Activated naive CD8-positive, alpha-beta T cell treated with anti-CD3 and anti-CD28 coated beads, Interleukin-2, amount 50 U/mL, for 16 hours (primary cell): ENCODE data around the gene MYBPH.

Source experiments
- DNase-seq: peaks from one replicate; pipeline ENCODE4 v3.0.0-alpha.2; 2020; ENCODE audit warnings: low read depth, low spot score

The MYBPH gene

GRCh38 chr1:203175237-203175826 lies at the start of gene MYBPH:
Gene MYBPH, minus strand, starts transcription at chr1:203175826. Its CDS starts 71 bp downstream, at chr1:203175755.
- no peak for DNase-seq

DNA sequence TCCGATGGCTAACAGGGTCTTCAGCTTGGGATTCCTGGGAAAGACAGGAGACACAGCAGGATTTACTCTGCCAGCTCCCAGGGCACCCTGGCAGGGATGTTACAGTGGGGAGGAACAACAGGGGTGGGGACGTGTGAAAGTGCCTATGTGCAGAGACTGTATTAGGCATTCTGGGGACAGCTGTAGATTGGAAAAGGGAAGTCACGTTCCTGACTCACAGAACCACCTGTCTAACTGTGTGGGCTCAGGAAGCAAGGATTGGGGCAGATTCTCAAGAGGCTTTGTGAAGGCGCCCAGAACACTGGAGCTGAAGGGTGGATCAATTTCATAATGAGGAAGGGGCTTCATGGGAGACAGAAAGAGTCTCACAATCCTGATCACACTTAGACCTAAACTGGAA lies 49.4 kb upstream of the MYBPH start:
- no peak for DNase-seq

DNA sequence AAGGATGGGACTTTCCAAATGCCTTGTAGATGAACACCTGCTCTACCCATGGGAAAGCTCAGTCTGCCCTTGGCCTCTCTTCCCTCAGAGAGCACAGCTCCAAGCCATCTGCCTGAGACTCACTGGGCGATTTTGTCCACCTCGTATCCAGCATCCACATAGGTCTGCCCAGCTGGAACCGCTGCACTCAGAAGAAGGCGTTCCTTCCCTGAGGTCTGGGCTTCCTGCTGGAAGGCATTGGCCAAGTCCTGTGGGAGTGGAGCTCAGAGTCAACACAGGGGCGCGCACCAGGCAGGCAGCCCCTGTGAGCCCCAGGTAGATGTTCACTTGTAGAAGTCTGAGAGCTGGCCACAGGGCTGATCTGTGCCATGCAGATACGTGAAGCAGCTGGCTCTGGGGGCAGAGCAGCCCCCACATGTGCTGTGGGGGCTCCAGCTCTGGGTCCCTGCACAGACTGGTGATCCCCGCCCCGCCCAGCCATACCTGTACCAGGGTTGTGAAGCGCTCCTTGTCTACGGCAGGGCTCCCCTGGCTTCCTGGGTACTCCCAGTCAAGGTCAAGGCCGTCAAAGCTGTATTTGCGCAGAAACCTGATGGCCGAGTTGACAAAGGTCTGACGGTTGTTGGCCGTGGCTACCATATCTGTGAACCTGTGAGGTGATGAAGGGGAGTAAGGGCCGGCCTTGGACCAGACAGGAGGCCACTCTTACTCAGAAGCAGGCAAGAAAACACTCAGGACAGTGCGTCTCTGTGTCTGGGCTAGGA lies 47.6 kb upstream of the MYBPH start:
- DNase-seq: no peak

GRCh38 chr1:203219934-203220333 lies 44.3 kb upstream of the MYBPH start:
- DNase-seq: no peak

- no peak for DNase-seq
Measured at GRCh38 chr1:203219171-203219570, 43.5 kb upstream of the MYBPH start.

GRCh38 chr1:203217668-203218067 lies 42.0 kb upstream of the MYBPH start:
- no peak for DNase-seq

GRCh38 chr1:203217139-203217655 lies 41.6 kb upstream of the MYBPH start:
- DNase-seq: no peak

DNA sequence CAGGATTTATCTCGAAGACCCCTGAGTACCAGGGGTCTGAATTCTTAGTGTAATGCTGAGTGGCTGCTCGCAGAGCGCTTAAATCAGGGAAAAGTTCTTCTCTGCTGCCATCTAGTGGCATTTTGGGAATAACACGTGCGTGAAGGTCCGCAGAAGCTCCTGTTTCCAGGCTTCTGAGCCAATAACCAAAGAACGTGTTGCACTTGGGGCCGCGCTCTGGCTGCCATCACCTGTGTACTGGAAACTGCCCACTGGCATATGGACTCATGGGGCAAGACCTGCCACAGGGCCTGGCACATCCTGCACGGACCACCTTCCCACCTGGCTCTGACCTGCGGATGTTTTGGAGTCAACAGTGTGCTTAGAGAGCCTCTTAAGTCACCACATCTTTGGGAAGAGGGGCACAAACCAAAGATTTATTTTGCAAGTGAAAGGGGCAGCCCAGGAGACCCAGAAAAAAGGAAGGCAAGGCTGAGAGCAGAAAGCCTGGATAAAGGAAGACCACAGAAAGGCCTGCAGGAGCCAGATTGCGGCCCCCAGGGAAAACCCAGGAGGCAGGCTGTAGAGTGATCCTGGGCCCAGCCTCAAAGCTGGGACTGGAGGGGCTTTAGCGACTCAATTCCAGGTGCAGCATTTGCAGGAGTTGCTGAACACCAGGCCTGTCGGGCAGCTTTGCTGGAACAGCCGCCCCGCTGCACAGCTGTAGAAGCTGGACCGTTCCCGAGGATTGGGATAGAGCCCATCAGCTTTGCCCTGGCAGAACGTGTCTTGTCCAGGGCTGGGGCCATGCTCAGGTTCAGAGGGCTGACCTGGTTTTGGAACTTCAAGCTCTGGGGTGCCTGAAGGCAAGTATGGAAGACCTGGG lies 40.9 kb upstream of the MYBPH start:
- DNase-seq: peak; percentile 6

DNA sequence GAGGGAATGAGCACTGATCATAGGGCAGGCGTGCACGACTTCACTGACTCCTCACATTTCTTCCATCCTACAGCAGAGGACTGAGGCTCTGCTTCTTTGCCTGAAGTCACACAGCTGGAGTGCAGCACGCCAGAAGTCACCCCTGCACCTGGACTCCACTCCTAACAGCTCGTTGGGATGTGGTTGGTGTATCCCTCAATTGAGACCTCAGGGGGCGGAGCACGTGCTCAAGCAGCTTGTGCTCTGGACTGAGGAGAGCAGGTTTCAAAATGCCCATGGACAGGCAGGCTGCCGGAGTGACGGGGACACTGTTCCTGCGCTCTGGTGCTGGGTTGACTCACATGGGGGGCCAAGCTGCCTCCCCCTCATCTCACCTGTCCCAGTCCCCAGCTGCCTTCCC lies 39.9 kb upstream of the MYBPH start:
- no peak for DNase-seq

DNA sequence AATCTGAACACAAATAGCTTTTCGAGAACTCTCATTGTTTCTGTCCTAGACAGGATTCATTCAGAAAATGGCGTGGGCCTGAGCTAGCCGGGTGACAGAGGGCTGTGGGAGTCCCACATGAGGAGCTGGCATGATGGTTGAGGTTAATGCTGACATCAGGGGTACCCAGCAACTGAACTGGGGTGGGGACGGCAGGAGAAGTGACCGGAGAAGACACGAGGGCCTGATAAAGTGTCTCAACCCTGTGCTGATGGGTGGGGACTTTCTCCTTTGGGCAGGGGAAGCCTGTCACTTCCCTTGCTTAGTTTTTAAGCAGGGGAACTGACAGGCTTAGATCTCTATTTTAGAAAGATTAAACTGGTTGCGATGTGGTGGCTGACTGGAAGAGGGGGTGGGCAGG lies 39.2 kb upstream of the MYBPH start:
- DNase-seq: no peak

DNA sequence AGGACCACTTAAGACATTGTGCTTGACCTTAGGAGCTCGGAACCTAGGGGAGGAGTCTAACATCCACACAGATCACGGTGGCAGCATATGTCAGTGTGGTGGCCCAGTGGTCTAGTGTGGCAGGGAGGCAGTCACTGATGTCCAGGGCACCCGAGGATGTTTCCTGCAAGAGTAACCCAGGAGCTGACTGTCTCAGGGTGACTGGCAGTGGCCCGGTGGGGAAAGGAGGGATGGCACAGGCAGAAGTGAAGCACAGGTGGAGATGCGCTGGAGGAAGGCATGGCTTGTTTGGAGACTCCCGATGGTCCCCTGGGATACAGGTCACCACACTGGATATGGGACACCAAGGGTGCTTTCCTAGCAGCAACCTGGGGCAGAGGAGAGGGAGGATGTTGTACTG lies 37.5 kb upstream of the MYBPH start:
- no peak for DNase-seq

DNA sequence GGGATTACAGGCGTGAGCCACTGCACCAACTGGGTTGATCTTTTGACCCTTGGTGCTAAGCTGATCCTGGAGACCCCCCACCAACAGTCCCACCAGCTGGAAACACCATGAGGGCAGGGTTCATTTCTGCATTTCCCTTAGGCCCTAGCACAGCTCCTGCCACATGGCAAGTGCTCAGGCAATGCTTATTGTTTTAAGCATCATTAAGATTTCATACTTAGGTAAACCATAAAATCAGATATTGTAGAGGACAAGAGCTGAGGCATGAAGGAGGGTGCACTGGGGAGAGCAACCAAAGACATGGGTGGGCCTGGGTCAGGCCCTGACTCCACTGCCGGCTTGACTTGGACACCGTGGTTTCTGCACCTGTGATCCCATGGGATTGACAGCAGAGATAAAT lies 36.2 kb upstream of the MYBPH start:
- DNase-seq: no peak

DNA sequence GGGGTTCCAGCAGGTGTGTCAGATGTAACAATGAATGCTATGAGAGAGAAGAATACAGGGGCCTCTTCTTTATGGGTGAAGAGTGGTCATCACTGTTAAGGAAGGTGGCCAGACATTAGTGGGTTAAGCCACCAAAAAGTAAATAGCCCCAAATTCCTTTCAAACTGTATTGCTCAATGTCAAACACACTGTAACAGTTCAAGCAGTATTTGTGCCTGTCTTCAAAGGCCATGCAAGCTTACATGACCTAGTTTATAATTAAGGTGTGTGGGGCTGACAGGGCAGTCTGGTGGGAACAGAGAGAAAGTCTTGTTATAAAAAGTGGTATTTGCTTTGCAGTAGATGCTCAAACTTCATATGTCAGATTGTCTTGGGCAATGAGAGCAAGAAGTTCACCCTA lies 35.4 kb upstream of the MYBPH start:
- no peak for DNase-seq

DNA sequence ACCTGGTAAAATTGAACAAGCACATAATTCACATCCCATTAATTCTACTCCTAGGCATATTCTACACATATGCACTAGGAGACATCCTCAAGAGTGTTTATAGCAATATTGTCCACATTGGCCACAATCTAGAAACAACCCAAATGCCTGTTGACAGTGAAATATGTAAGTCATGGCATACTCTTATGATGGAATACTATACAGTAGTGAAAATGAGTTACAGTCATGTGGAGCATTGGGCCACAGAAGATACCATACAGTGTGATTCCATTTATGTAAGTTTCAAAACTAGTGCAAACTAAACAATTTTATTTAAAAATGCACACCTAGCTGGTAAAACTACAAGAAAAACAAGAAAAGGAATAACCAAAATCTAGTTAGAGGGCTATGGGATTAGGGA lies 34.7 kb upstream of the MYBPH start:
- no peak for DNase-seq

DNA sequence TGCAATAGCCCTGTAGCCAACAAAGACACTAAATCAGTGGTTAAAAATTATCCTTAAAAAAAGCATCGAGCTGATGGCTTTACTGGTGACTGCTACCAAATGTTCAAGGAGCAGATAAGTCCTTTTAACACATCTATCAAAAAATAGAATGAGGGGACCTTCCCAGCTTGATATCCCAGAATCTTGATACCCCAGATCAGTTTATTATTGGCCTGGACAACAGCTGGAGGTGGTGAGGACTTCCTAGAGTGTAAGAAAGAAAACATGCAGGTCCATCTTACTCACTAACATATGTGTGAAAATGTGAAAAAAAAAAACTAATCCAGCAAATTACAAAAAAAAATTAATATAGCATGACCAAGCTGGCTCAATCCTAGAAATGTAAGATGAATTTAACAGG lies 32.6 kb upstream of the MYBPH start:
- DNase-seq: no peak

DNA sequence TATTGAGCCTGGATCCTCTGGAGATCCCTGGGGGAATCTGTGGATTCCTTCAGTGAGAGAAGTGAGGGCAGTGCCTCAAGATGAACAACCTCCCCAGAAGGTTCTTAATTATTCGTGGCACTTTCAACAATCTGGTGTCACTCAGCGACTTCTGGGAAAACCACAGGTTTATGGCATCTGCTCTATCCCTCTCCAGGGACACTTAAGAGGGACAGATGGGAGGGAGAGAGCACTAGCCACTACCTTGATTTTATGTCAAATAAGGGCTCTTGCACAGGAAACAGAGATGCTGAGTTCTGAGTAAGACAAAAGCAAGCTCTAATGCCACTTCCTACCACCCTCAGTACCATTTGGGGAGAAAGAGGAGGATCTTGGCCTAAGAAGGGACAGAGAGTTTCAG lies 32.1 kb upstream of the MYBPH start:
- no peak for DNase-seq

GRCh38 chr1:203206129-203206687 lies 30.6 kb upstream of the MYBPH start:
- no peak for DNase-seq

DNA sequence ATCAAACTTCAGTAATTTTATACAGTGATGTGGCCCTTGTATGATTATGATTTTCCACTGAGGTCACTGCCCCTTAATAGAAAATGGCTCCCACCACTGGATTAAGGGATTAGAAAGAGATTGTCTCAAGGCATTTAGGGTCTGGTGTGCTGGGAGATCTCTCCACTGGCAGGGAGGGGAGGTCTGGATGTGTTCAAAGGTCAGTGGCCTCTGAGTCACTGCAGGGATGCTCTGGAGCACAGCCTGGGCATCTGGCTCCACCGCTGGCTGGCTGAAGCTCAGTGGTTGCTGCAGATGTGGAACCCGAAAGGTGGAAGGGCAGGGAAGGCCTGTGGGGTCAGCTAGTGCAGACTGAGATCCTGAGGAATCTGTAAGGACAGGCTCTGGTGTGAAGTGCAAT lies 29.1 kb upstream of the MYBPH start:
- no peak for DNase-seq

DNA sequence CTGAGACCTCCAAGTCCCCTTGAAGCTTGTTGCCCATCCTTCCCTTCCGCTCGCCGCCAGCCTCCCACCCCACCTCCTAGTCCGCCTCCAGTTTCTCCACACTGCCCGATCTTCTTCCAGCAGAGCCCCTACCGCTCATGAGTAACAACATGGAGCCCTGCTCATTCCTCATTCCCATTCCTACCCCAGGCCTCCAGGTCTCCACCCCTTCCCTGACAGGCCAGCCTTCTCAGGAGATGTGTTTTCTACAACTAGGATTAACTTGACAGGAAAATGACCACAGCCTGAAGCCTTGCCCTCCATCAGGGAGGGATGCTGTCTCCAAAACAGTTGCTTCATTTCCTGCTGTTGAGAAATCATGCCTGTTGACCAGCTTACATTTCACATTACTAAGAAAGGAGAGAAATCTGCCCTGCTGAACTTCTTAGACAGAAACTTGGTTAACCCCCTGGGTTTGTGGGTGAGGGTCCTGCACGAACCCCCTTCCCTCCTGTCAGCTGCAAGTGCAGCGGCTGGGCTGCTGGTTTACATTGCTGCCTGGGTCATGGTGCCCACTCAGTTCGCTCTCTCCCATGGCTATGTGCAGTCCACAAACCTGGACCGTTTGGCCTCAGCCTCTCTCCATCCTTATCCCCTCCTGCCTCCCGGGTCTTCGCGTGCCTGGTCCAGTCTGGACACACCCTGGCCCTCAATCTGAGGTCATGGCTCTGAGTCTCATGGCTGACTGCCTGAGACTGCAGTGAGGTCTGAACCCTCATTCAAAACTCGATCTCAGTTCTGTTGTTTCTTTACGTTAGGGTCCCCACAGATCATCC lies 27.0 kb upstream of the MYBPH start:
- DNase-seq: no peak

- no peak for DNase-seq
Measured at GRCh38 chr1:203201516-203202205, 26.0 kb upstream of the MYBPH start.

- no peak for DNase-seq
Measured at GRCh38 chr1:203200916-203201315, 25.3 kb upstream of the MYBPH start.
